Measurements from ENCODE around the gene PTCD2.

GRCh38 chr5:72346398-72346797 lies 26.2 kb downstream of the PTCD2 start:
- no peak for TF ChIP-seq EZH2 (IDR thresholded peaks at IDR 0.05)
- no peak for TF ChIP-seq POLR2AphosphoS5 (IDR thresholded peaks at IDR 0.05; ENCODE audit: borderline replicate concordance, low read depth, low read length)

Measured in SK-N-MC (cell line).